GM19025 (cell line): ENCODE data around the gene CDC42BPB.

Experiments used
- ATAC-seq: cut with Tn5 transposase; IDR thresholded peaks from one replicate; pipeline ENCODE4 v1.9.1; 2021; ENCODE audit warnings: mild to moderate bottlenecking, low read depth, moderate library complexity; ENCODE audit not compliant: unreplicated experiment

The CDC42BPB gene

DNA sequence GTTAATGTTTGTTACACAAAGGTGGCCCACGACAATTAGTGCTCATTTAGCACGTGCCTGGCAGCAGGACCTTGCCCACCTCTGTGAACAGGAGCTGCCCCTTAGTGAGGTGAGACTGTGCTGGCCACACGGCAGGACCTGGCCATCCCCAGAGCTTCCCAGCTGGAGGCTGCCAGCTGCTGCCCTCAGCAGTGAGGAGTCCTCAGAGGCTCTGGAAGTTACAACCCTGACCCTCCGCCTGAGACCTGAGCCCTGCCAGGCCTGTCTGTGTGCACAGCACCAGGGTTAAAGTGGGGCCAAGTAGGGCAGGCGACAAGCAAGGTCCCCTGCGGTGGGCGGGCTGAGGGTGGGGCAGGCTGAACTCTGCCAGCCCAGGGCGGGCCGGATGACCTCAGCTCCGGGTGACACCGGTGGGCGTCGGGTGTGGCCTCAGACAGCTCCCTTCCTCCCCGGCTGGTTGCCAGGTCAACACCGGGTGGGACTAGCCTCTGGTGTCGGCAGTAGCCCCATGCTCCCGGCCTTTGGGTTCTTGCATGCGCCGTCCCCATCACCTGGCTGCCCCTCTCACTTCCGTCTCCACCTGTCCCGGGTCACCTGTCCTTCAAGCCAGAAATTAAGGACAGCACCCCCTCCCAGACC is 17.5 kb upstream of the CDC42BPB start:
- no peak for ATAC-seq

DNA sequence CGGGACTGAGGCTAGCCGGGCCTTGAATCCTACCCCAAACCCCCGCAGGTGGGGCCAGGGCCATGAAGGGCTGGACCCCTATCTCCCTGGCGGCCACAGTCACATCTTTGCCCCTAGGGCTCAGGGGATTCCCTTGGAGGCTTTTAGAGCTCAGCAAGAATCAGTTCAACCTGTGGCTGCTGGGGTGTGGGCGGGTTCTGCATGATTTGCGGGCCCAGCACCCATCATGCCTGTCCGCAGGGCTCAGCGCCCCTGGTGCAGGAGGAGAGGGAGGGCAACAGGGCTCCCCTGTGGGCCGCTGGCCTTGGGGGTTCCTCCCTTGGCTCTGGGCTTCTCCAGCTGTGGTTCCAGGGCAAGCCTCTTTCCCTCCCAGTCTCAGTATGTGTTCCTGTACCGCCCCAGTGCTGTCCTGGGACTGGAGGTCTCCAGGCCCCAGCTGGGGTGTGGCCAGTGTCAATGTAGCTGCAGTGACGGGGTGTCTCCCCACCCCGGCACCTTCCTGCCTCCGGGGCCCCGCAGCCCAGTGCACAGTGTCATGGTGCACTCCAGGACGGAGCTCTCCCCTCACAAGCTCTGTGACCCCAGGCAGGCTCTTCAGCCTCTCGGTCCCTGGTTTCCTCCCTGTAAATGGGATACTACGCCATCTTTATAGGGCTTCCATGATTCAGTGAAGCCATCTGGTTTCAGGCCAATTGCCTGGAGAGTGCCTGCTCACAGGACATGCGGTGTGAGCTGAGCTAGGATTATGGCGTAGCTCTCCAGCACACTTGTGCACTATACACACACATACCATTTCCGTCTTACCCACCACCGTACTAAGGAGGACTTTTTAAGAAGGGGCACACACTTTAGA is 16.8 kb upstream of the CDC42BPB start:
- no peak for ATAC-seq

GRCh38 chr14:103073367-103073875 is 16.1 kb upstream of the CDC42BPB start:
- no peak for ATAC-seq

- ATAC-seq = no peak
Measured at GRCh38 chr14:103072595-103073366, 15.4 kb upstream of the CDC42BPB start.

GRCh38 chr14:103071544-103072251 is 14.3 kb upstream of the CDC42BPB start:
- ATAC-seq = no peak

GRCh38 chr14:103070971-103071542 is 13.7 kb upstream of the CDC42BPB start:
- ATAC-seq = no peak

- ATAC-seq = no peak
Measured at GRCh38 chr14:103070263-103070885, 13.0 kb upstream of the CDC42BPB start.

- ATAC-seq = no peak
Measured at GRCh38 chr14:103068351-103069073, 11.2 kb upstream of the CDC42BPB start.

- no peak for ATAC-seq
Measured at GRCh38 chr14:103067231-103067954, 10.0 kb upstream of the CDC42BPB start.

GRCh38 chr14:103066399-103066798 is 9.1 kb upstream of the CDC42BPB start:
- ATAC-seq = no peak

GRCh38 chr14:103065861-103066260 is 8.5 kb upstream of the CDC42BPB start:
- no peak for ATAC-seq

- no peak for ATAC-seq
Measured at GRCh38 chr14:103064978-103065377, 7.6 kb upstream of the CDC42BPB start.

DNA sequence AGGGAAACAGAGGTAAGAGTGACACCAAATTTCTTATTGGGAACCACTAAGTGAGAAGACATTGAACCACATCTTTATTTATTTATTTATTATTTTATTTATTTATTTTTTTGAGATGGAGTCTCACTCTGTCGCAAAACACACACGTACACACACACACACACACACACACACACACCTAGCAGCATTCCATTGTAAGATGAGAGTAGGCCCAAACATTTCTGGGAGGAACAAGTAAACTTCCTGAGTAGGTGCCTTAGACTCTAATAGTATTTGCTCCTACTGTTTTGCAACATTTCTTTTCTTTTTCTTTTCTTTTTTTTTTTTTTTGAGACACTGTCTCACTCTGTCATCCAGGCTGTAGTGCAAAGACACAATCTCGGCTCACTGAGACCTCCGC is 7.1 kb upstream of the CDC42BPB start:
- no peak for ATAC-seq

DNA sequence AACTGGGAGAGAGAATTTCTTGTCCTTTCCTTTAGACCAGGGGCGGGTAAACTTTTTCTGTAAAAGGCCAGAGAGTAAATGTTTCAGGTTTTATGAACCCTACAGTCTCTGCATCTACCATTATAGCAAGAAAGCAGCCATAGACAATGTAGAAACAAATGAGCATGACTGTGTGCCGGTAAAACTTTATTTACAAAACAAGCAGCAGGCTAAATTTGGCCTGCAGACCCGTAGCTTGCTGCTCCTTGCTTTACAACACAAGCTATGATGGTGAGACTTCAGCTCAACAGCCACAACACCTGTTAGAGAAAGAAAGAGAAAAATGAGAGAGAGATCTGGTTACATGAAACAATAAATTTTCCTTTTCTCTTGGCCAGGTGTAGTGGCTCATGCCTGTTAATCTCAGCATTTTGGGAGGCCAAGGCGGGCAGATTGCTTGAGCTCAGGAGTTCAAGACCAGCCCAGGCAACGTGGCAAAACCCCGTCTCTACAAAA is 4.2 kb upstream of the CDC42BPB start:
- ATAC-seq = no peak

GRCh38 chr14:103059556-103059955 is 2.2 kb upstream of the CDC42BPB start:
- ATAC-seq = no peak

GRCh38 chr14:103058164-103059055 is 1.1 kb upstream of the CDC42BPB start:
- no peak for ATAC-seq

DNA sequence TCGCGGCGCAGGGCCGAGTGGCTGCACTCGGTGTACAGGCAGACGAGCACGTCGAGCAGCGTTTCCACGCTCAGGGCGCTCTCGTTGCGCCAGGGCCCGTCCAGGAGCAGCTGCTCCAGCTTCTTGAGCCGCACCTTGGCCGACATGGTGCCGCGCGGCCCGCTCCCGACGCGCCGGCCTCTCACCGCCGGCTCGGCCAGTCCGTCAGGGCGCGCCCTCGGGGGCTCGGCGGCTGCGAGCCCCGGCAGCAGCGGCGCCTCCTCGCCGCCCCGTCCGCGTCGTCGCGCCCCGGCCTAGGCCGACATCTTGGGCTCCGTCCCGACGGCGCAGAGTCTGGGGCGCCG is 349 bp downstream of the CDC42BPB start:
- peak; percentile 23 for ATAC-seq
